ENCODE measurements around the gene PTRH1. TPM values are rescaled to one million over a fixed set of nuclear protein-coding genes. Genes with fewer than 3 reads are reported as not detected.

PTRH1 gene
- total RNA-seq, 1 experiment from 2014 or later = 22.4 TPM

- H3K27me3 ChIP-seq (ENCODE audit: insufficient read depth, low read depth) = no peaks in the 10 kb centered on the region
- peaks cover 4% of the 10 kb centered on the region for H3K4me1 ChIP-seq (replicated peaks; ENCODE audit: insufficient read depth)
- no peaks in the 10 kb centered on the region for H3K9me2 ChIP-seq (ENCODE audit: insufficient read depth)
- H3K36me3 ChIP-seq (ENCODE audit: low read depth) = no peaks in the 10 kb centered on the region
- no peaks in the 10 kb centered on the region; the same call in 1 of the 2 replicates for H3F3A ChIP-seq (ENCODE audit: insufficient read depth, low read depth)
- no peak overlapping the region for H3K4me3 ChIP-seq
- BruUV-seq (replicated peaks) = no TSS peak
- H2AFZ ChIP-seq = no peak overlapping the region
- no peaks in the 10 kb centered on the region for H3K79me2 ChIP-seq (ENCODE audit: low read depth)
- POLR2A ChIA-PET (ENCODE audit: unreplicated experiment) = no interaction called here
- CTCF ChIA-PET = no interaction called here
- H3K27ac ChIP-seq = no peak overlapping the region
- DNase-seq = no peak
- H4K20me1 ChIP-seq (ENCODE audit: insufficient read depth) = no peaks in the 10 kb centered on the region
- H3K4me2 ChIP-seq = no peak overlapping the region
- no peak for TF ChIP-seq CTCF (conservative IDR thresholded peaks at IDR 0.05)
- no peak for TF ChIP-seq EZH2 (IDR thresholded peaks at IDR 0.05; ENCODE audit: low read depth)
- intact Hi-C loops (cut with micrococcal nuclease; ENCODE audit: unreplicated experiment) = no loop called here
- no peaks in the 10 kb centered on the region for H3K9me3 ChIP-seq (ENCODE audit: insufficient read depth, low read depth)
Observed at GRCh38 chr9:127700140-127700539, 15.3 kb downstream of the PTRH1 start.

GRCh38 chr9:127698985-127699670, 16.3 kb downstream of the PTRH1 start:
- BruUV-seq (replicated peaks) = TSS peak; percentile 89
- Histone ChIP-seq H3K9me2 (ENCODE audit: insufficient read depth) (no peaks in the 10 kb centered on the region), H3K79me2 (ENCODE audit: low read depth) (no peaks in the 10 kb centered on the region), H2AFZ (peak overlapping the region; percentile 82), H3F3A (ENCODE audit: insufficient read depth, low read depth) (no peaks in the 10 kb centered on the region; the same call in 1 of the 2 replicates), H3K4me2 (peak overlapping the region; percentile 71), H3K27ac (no peak overlapping the region), H3K9me3 (ENCODE audit: insufficient read depth, low read depth) (no peaks in the 10 kb centered on the region), H4K20me1 (ENCODE audit: insufficient read depth) (no peaks in the 10 kb centered on the region), H3K4me1 (replicated peaks; ENCODE audit: insufficient read depth) (peaks cover 4% of the 10 kb centered on the region), H3K36me3 (ENCODE audit: low read depth) (no peaks in the 10 kb centered on the region), H3K27me3 (ENCODE audit: insufficient read depth, low read depth) (no peaks in the 10 kb centered on the region), H3K4me3 (peak overlapping the region; percentile 40; the same call in 1 of the 2 replicates)
- intact Hi-C loops (cut with micrococcal nuclease; ENCODE audit: unreplicated experiment) = no loop called here
- ChIA-PET CTCF (no interaction called here), POLR2A (ENCODE audit: unreplicated experiment) (no interaction called here)
- peak; percentile 88 to 97 for DNase-seq
- no peak for TF ChIP-seq EZH2 (IDR thresholded peaks at IDR 0.05; ENCODE audit: low read depth)
- no peak for TF ChIP-seq CTCF (conservative IDR thresholded peaks at IDR 0.05)

GRCh38 chr9:127698386-127698785, 17.1 kb downstream of the PTRH1 start:
- no peaks in the 10 kb centered on the region for H3K79me2 ChIP-seq (ENCODE audit: low read depth)
- H3K27ac ChIP-seq = no peak overlapping the region
- no peaks in the 10 kb centered on the region for H3K27me3 ChIP-seq (ENCODE audit: insufficient read depth, low read depth)
- no peaks in the 10 kb centered on the region for H3K9me3 ChIP-seq (ENCODE audit: insufficient read depth, low read depth)
- no peaks in the 10 kb centered on the region for H3K9me2 ChIP-seq (ENCODE audit: insufficient read depth)
- no peak overlapping the region for H2AFZ ChIP-seq
- ChIA-PET CTCF (interaction anchor here (0.6 kb wide), 1 partner anchor 180 kb away, joined by 3 read pairs; no protein-coding TSS in a partner anchor), POLR2A (ENCODE audit: unreplicated experiment) (no interaction called here)
- TF ChIP-seq EZH2 (IDR thresholded peaks at IDR 0.05; ENCODE audit: low read depth) = no peak
- TF ChIP-seq CTCF (conservative IDR thresholded peaks at IDR 0.05) = no peak
- no peaks in the 10 kb centered on the region for H4K20me1 ChIP-seq (ENCODE audit: insufficient read depth)
- intact Hi-C loops (cut with micrococcal nuclease; ENCODE audit: unreplicated experiment) = no loop called here
- no peak overlapping the region for H3K4me2 ChIP-seq
- DNase-seq = no peak
- BruUV-seq (replicated peaks) = no TSS peak
- no peaks in the 10 kb centered on the region for H3K36me3 ChIP-seq (ENCODE audit: low read depth)
- H3K4me1 ChIP-seq (replicated peaks; ENCODE audit: insufficient read depth) = peaks cover 4% of the 10 kb centered on the region
- H3K4me3 ChIP-seq = no peak overlapping the region
- H3F3A ChIP-seq (ENCODE audit: insufficient read depth, low read depth) = no peaks in the 10 kb centered on the region; the same call in 1 of the 2 replicates
